GM12878 (cell line): ENCODE measurements around the gene CSF2. TPM values are rescaled to one million over a fixed set of nuclear protein-coding genes. Genes with fewer than 3 reads are reported as not detected.

Experiments used
- ATAC-seq: fragments of 200-7000 bp; cut with Tn5 transposase; 3 replicates; pipeline ENCODE4 v1.9.1; 2020; ENCODE audit warnings: mild to moderate bottlenecking, moderate library complexity
- BruUV-seq: library from RNA; stranded (reverse); fragments of 400-500 nt; replicated peaks from 2 replicates; lab custom pipeline; 2021; lab: Mats Ljungman, UMichigan
- CTCF ChIA-PET: fragments of 300-600 bp; sonication (Branson Sonifier 250); formaldehyde crosslinking; extraction: SDS; loops from one replicate; lab custom pipeline; 2021; ENCODE audit warnings: inconsistent platforms; lab: Yijun Ruan, JAX
- POLR2A ChIA-PET: fragments of 350-600 bp; formaldehyde crosslinking; extraction: SDS; loops from one replicate; lab custom pipeline; 2021; ENCODE audit warnings: inconsistent platforms; lab: Charles Lee
- RAD21 ChIA-PET: fragments of 300-600 bp; sonication (Branson Sonifier 250); formaldehyde crosslinking; loops from one replicate; lab custom pipeline; 2023; ENCODE audit warnings: antibody characterized with exemption; ENCODE audit not compliant: unreplicated experiment; lab: Charles Lee
- SMC1A ChIA-PET: fragments of 300-600 bp; sonication (Branson Sonifier 250); formaldehyde crosslinking; loops from one replicate; lab custom pipeline; 2023; ENCODE audit not compliant: unreplicated experiment, uncharacterized antibody; lab: Charles Lee
- DNase-seq: peaks from one replicate; pipeline ENCODE4 v3.0.0-alpha.2; 2011; ENCODE audit warnings: low read depth, low spot score
- FAIRE-seq: peaks from 3 replicates; lab custom pipeline; 2011; peaks lifted over from hg19 to GRCh38; lab: Jason Lieb, UNC
- H2AFZ ChIP-seq: 2 replicates; pipeline ENCODE4 v1.6.0; 2011; ENCODE audit warnings: low read depth, low read length, control low read depth; ENCODE audit not compliant: control insufficient read depth
- H3K27ac ChIP-seq: 2 replicates; pipeline ENCODE4 v1.5.1; 2011; ENCODE audit warnings: control low read depth; ENCODE audit not compliant: control insufficient read depth, insufficient read depth
- H3K27me3 ChIP-seq, 2 experiments: replicated peaks in 1 of 2; 2 replicates each; pipeline versions ENCODE4 v1.6.0 to v1.6.1; 2011; ENCODE audit warnings: low read length in 1 of 2; ENCODE audit not compliant: control insufficient read depth in 2 of 2, insufficient read depth in 2 of 2
- H3K36me3 ChIP-seq, 2 experiments: 2 replicates each; pipeline ENCODE4 v1.5.1; 2011; ENCODE audit warnings: low read length in 1 of 2; ENCODE audit not compliant: control insufficient read depth in 2 of 2, insufficient read depth in 2 of 2
- H3K4me1 ChIP-seq: 2 replicates; pipeline ENCODE4 v1.6.1; 2011; ENCODE audit warnings: mild to moderate bottlenecking, low read length, moderate library complexity, mixed read lengths; ENCODE audit not compliant: control insufficient read depth, insufficient read depth
- H3K4me2 ChIP-seq: 2 replicates; pipeline ENCODE4 v1.6.0; 2011; ENCODE audit warnings: control low read depth; ENCODE audit not compliant: control insufficient read depth, insufficient read depth
- H3K4me3 ChIP-seq: fragments of 200-600 bp; sonication (generic); 2 replicates; pipeline ENCODE4 v1.5.1; 2016
- H3K79me2 ChIP-seq: 2 replicates; pipeline ENCODE4 v1.6.0; 2011; ENCODE audit warnings: low read length; ENCODE audit not compliant: control insufficient read depth, insufficient read depth
- H3K9ac ChIP-seq: 2 replicates; pipeline ENCODE4 v1.8.0; 2011; ENCODE audit warnings: low read length, control low read depth, mixed read lengths; ENCODE audit not compliant: control insufficient read depth, insufficient read depth
- H3K9me3 ChIP-seq: replicated peaks from 3 replicates; pipeline ENCODE4 v1.5.1; 2011; ENCODE audit warnings: mild to moderate bottlenecking, low read length; ENCODE audit not compliant: control insufficient read depth, insufficient read depth
- H4K20me1 ChIP-seq: 2 replicates; pipeline ENCODE4 v1.6.0; 2011; ENCODE audit not compliant: control insufficient read depth, insufficient read depth
- BHLHE40 ChIP-seq, 2 experiments: fragments of 450-650 bp in 1 of 2; IDR thresholded peaks; 2 replicates each; pipeline ENCODE4 v1.6.1; 2011 to 2017; ENCODE audit warnings: low read depth in 2 of 2, borderline replicate concordance in 1 of 2, improper control_type of control experiment in 1 of 2, low read length in 1 of 2, mild to moderate bottlenecking in 1 of 2
- CBX3 ChIP-seq: fragments of 200-600 bp; sonication (generic); IDR thresholded peaks from 2 replicates; pipeline ENCODE4 v1.6.1; 2016; ENCODE audit warnings: low read depth, borderline replicate concordance
- IRF5 ChIP-seq: fragments of 450-650 bp; IDR thresholded peaks from 2 replicates; pipeline ENCODE4 v1.6.1; 2017; ENCODE audit warnings: borderline replicate concordance
- LARP7 ChIP-seq: fragments of 450-650 bp; IDR thresholded peaks from 2 replicates; pipeline ENCODE4 v1.6.1; 2017; ENCODE audit warnings: mild to moderate bottlenecking
- STAT1 ChIP-seq: fragments of 450-650 bp; conservative IDR thresholded peaks from 2 replicates; pipeline ENCODE4 v1.6.1; 2014; ENCODE audit warnings: antibody characterized with exemption, mild to moderate bottlenecking
- TCF7 ChIP-seq: IDR thresholded peaks from 2 replicates; pipeline ENCODE4 v1.6.1; 2014; ENCODE audit warnings: antibody characterized with exemption, borderline replicate concordance
- WGBS: methylation state at CpG from one replicate; pipeline ENCODE4 v1.1.6; 2016; ENCODE audit warnings: low lambda C conversion rate; ENCODE audit not compliant: insufficient replicate concordance, insufficient coverage; ENCODE audit errors: missing lambda C conversion rate; 5-methylcytosine and 5-hydroxymethylcytosine counted together
- in situ Hi-C: fragments of 300-500 bp; cut with MboI; formaldehyde crosslinking; loops from 9 replicates; pipeline ENCODE4 v1.14.3; 2018; ENCODE audit warnings: mixed read lengths
- intact Hi-C: fragments of 100-400 bp; cut with micrococcal nuclease; formaldehyde crosslinking; loops from one replicate; pipeline ENCODE4 v1.14.2; 2022; ENCODE audit not compliant: unreplicated experiment
- polyA plus RNA-seq, 11 experiments: library from polyadenylated mRNA; depleted of rRNA in 4 of 11; unstranded in 6 of 11; stranded (reverse) in 5 of 11; fragments of >200 nt; fragmentation: Nextera tagmentation in 4 of 11; fragmentation: Illumina TruSeq in 1 of 11; extraction: Ambion mirVana in 4 of 11; extraction: Trizol in 1 of 11; gene quantifications; 1 replicate in 1 of 11; 2 replicates in 10 of 11; pipeline versions ENCODE4 v1.2.1 to v1.2.3, GENCODE V29; 2011 to 2016; ENCODE audit warnings: inconsistent platforms in 2 of 11, missing spikeins in 2 of 11, low read depth in 1 of 11
- total RNA-seq, 4 experiments: library from RNA; depleted of rRNA in 3 of 4; stranded (reverse); fragments of >200 nt in 3 of 4; fragmentation: Illumina TruSeq in 1 of 4; extraction: Trizol in 1 of 4; gene quantifications; 2 replicates each; pipeline versions ENCODE4 v1.2.1 to v1.2.3, GENCODE V29; 2013 to 2021
- TF ChIP-seq, protein P1 (sequence below): fragments of 450-650 bp; IDR thresholded peaks from 2 replicates; pipeline ENCODE4 v1.6.1; 2017; ENCODE audit warnings: low read depth, mild to moderate bottlenecking, moderate library complexity
- TF ChIP-seq, protein P2 (sequence below): IDR thresholded peaks from 2 replicates; pipeline ENCODE4 v1.6.1; 2012; ENCODE audit warnings: low read length, inconsistent platforms

Gene CSF2
- total and polyA plus RNA-seq, 10 of the 15 experiments (the other 5 are each of a cell fraction or from before 2014, with no cell fraction given), result 0.15 to 2.0 (median 0.69) TPM; not detected in 2

GRCh38 chr5:132055808-132056609 is 17.6 kb upstream of the CSF2 start:
- Histone ChIP-seq H3K4me2 (no peak overlapping the region), H3K79me2 (no peaks in the 10 kb centered on the region), H3K9ac (no peak overlapping the region), H3K4me3 (no peak overlapping the region), H3K27me3 (peaks cover 0 to 2% of the 10 kb centered on the region in 2 experiments; a peak in 3 of 4 replicates), H3K36me3 (no peaks in the 10 kb centered on the region), H3K4me1 (no peaks in the 10 kb centered on the region), H4K20me1 (no peaks in the 10 kb centered on the region), H2AFZ (no peak overlapping the region), H3K9me3 (no peaks in the 10 kb centered on the region), H3K27ac (no peak overlapping the region)
- no peak for FAIRE-seq
- SMC1A ChIA-PET, result no interaction called here
- 36% methylated on average over 12 of the region's 12 CpGs for WGBS
- no peak for DNase-seq
- POLR2A ChIA-PET, result no interaction called here
- RAD21 ChIA-PET, result interaction anchor here (0.5 kb wide), 1 partner anchor 408 kb away, joined by 4 read pairs; no protein-coding TSS in a partner anchor
- TF ChIP-seq BHLHE40 (IDR thresholded peaks at IDR 0.05; ENCODE audit: borderline replicate concordance in 1 of 2, low read depth in 2 of 2, low read length in 1 of 2) (peak in 1 of 2 experiments; percentile 20; a peak in 1 of 4 replicates), LARP7 (no peak)
- intact Hi-C loops (no loop called here), in situ Hi-C loops (no loop called here)
- BruUV-seq, result no TSS peak
- CTCF ChIA-PET, result interaction anchor here (0.7 to 3.4 kb wide), 2 partner anchors 7 to 1240 kb away, joined by 3 to 15 read pairs; no protein-coding TSS in a partner anchor
- peak; percentile 24; the same call in 2 of the 3 replicates for ATAC-seq

GRCh38 chr5:132056610-132057497 is 16.7 kb upstream of the CSF2 start:
- no peaks in the 10 kb centered on the region for H3K9me3 ChIP-seq
- ChIA-PET POLR2A (no interaction called here), CTCF (interaction anchor here (0.7 to 1.1 kb wide), 2 partner anchors 48 to 1240 kb away, joined by 3 read pairs; no protein-coding TSS in a partner anchor), SMC1A (interaction anchor here (1.0 kb wide), 1 partner anchor 37 kb away, joined by 3 read pairs; no protein-coding TSS in a partner anchor), RAD21 (no interaction called here)
- no peak overlapping the region for H3K9ac ChIP-seq
- 47% methylated on average over 14 of the region's 14 CpGs for WGBS
- no TSS peak for BruUV-seq
- no peak overlapping the region for H3K27ac ChIP-seq
- in situ Hi-C loops (no loop called here), intact Hi-C loops (no loop called here)
- H3K4me3 ChIP-seq, result no peak overlapping the region
- no peak for DNase-seq
- no peak overlapping the region for H3K4me2 ChIP-seq
- no peaks in the 10 kb centered on the region for H4K20me1 ChIP-seq
- no peaks in the 10 kb centered on the region for H3K79me2 ChIP-seq
- no peaks in the 10 kb centered on the region for H3K4me1 ChIP-seq
- peaks cover 0 to 2% of the 10 kb centered on the region in 2 experiments; a peak in 3 of 4 replicates for H3K27me3 ChIP-seq
- no peak for ATAC-seq
- H2AFZ ChIP-seq, result no peak overlapping the region
- H3K36me3 ChIP-seq, result no peaks in the 10 kb centered on the region
- no peak for FAIRE-seq
- TF ChIP-seq IRF5, result no peak
- no peak for TF ChIP-seq STAT1
- TF ChIP-seq, protein P1, sequence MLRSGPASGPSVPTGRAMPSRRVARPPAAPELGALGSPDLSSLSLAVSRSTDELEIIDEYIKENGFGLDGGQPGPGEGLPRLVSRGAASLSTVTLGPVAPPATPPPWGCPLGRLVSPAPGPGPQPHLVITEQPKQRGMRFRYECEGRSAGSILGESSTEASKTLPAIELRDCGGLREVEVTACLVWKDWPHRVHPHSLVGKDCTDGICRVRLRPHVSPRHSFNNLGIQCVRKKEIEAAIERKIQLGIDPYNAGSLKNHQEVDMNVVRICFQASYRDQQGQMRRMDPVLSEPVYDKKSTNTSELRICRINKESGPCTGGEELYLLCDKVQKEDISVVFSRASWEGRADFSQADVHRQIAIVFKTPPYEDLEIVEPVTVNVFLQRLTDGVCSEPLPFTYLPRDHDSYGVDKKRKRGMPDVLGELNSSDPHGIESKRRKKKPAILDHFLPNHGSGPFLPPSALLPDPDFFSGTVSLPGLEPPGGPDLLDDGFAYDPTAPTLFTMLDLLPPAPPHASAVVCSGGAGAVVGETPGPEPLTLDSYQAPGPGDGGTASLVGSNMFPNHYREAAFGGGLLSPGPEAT, result no peak
- TF ChIP-seq TCF7, result no peak
- TF ChIP-seq, protein P2, sequence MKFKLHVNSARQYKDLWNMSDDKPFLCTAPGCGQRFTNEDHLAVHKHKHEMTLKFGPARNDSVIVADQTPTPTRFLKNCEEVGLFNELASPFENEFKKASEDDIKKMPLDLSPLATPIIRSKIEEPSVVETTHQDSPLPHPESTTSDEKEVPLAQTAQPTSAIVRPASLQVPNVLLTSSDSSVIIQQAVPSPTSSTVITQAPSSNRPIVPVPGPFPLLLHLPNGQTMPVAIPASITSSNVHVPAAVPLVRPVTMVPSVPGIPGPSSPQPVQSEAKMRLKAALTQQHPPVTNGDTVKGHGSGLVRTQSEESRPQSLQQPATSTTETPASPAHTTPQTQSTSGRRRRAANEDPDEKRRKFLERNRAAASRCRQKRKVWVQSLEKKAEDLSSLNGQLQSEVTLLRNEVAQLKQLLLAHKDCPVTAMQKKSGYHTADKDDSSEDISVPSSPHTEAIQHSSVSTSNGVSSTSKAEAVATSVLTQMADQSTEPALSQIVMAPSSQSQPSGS, result no peak
- no peak for TF ChIP-seq CBX3
